Measurements from ENCODE around the gene LAMA2.

The LAMA2 gene

DNA sequence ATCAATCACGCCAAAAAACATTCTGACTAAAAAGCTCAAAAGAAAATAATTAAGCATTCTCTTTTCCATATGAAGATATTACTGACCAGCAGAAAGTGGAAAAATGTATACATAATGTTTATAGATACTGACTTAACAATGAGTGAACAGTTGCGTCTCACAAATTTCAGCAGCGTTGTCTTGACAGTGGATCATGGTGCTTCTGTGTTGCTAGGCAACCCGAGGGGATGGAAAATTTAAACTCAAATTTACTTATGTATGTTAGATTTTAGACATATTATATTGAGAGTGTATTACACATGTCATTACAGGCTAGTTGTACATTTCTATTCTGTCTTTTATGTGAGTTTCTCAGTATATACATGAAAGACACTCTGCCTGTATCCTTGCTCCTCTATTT is 110.2 kb downstream of the LAMA2 start:
- in situ Hi-C loops (cut with MboI; ENCODE audit: low pct_unique_long_range_greater_than_20kb, low sequenced_read_pairs): no loop called here
- no peak for DNase-seq

- DNase-seq: no peak
- in situ Hi-C loops (cut with MboI; ENCODE audit: low pct_unique_long_range_greater_than_20kb, low sequenced_read_pairs): no loop called here
Observed at GRCh38 chr6:128997880-128998279, 114.9 kb downstream of the LAMA2 start.

- no peak for DNase-seq
- in situ Hi-C loops (cut with MboI; ENCODE audit: low pct_unique_long_range_greater_than_20kb, low sequenced_read_pairs): no loop called here
Observed at GRCh38 chr6:129006724-129007514, 124.0 kb downstream of the LAMA2 start.

GRCh38 chr6:129007701-129008373 is 124.9 kb downstream of the LAMA2 start:
- DNase-seq: no peak
- in situ Hi-C loops (cut with MboI; ENCODE audit: low pct_unique_long_range_greater_than_20kb, low sequenced_read_pairs): no loop called here

DNA sequence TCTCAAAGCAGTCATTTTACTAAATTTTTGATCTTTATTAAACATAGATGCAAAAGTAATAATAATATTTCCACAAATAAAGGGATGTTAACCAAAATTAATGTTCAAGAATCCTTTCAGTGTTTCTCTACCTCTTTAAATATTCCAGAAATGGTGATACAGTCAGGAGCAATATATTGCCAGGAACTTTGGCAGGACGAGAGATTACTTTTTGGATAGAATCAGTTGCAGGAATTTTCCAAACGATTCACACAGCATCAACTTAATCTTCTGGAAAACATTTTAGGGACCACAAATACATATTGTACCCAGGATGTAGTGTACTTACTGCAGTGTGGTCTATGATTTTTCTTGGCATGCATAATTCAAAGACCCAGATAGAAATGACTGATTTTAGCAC is 125.7 kb downstream of the LAMA2 start:
- no peak for DNase-seq
- in situ Hi-C loops (cut with MboI; ENCODE audit: low pct_unique_long_range_greater_than_20kb, low sequenced_read_pairs): no loop called here

- DNase-seq: no peak
- in situ Hi-C loops (cut with MboI; ENCODE audit: low pct_unique_long_range_greater_than_20kb, low sequenced_read_pairs): no loop called here
Observed at GRCh38 chr6:129009851-129010250, 126.9 kb downstream of the LAMA2 start.

DNA sequence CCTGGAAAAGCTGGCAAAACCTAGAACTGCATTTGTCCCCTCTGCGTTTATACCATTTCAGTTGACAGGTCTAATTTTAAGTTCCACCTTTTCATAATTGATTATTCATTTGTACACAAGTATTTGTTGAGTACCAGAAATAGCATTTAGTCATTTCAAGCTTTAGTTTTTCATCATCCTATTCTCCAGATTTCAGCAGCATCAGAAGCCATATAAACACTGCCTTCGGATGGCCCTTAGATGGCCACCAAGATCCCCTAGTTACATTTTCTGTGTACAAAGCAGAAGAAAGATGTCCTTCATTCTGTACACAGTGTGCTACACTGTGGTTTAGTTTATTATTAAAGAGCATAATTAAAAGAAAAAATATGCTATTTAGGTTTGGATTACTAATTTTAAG is 131.4 kb downstream of the LAMA2 start:
- no peak for DNase-seq
- in situ Hi-C loops (cut with MboI; ENCODE audit: low pct_unique_long_range_greater_than_20kb, low sequenced_read_pairs): no loop called here

GRCh38 chr6:129015721-129016120 is 132.8 kb downstream of the LAMA2 start:
- no peak for DNase-seq
- in situ Hi-C loops (cut with MboI; ENCODE audit: low pct_unique_long_range_greater_than_20kb, low sequenced_read_pairs): no loop called here

GRCh38 chr6:129016844-129017243 is 133.9 kb downstream of the LAMA2 start:
- DNase-seq: no peak
- in situ Hi-C loops (cut with MboI; ENCODE audit: low pct_unique_long_range_greater_than_20kb, low sequenced_read_pairs): no loop called here

DNA sequence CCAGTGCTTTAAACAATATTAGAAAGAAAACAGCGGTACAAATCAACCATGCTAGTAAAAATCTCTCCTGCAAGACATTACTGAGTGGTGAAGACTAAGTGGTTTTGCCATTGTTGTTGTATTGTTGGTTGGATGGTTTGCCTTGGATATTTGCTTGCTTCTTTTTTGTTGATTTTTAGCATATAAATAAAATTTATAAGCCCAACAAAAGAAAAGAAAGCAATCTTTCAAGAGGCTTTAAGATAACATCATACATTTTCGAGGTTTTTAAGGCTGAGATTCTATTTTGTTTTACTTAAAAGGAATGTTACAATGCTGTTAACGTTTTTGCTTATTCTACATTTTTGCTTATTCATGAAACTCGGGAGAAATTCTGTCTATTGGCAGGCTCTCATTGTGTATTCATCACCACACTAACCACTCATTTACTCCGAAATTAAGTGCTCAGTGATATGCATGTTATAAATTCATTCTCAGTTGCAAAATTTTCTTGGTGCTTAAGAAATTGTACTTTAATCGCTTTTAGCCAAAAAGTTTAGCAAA is 139.1 kb downstream of the LAMA2 start:
- no peak for DNase-seq
- in situ Hi-C loops (cut with MboI; ENCODE audit: low pct_unique_long_range_greater_than_20kb, low sequenced_read_pairs): no loop called here

GRCh38 chr6:129026601-129027000 is 143.7 kb downstream of the LAMA2 start:
- no peak for DNase-seq
- in situ Hi-C loops (cut with MboI; ENCODE audit: low pct_unique_long_range_greater_than_20kb, low sequenced_read_pairs): no loop called here

DNA sequence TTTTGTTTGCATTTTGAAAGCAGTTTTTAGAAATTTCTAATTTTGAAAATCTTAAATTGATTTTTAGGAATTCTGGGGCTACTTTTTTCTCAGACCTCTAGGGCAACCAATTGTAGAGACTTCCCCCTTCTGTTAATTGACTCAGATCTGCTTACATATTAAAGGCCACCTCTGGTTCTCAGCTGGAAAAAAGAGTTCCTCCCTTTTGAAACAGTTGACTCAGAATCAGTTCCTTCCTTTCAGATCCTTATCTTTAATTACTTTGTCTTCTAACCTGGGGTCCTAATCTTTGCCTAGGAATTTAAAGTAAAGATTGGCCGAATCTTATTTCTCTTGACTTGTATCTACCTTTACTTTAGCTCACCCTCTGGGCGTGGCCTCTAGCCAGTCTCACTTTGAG is 146.8 kb downstream of the LAMA2 start:
- in situ Hi-C loops (cut with MboI; ENCODE audit: low pct_unique_long_range_greater_than_20kb, low sequenced_read_pairs): no loop called here
- no peak for DNase-seq

- in situ Hi-C loops (cut with MboI; ENCODE audit: low pct_unique_long_range_greater_than_20kb, low sequenced_read_pairs): no loop called here
- no peak for DNase-seq
Observed at GRCh38 chr6:129030215-129030614, 147.3 kb downstream of the LAMA2 start.

DNA sequence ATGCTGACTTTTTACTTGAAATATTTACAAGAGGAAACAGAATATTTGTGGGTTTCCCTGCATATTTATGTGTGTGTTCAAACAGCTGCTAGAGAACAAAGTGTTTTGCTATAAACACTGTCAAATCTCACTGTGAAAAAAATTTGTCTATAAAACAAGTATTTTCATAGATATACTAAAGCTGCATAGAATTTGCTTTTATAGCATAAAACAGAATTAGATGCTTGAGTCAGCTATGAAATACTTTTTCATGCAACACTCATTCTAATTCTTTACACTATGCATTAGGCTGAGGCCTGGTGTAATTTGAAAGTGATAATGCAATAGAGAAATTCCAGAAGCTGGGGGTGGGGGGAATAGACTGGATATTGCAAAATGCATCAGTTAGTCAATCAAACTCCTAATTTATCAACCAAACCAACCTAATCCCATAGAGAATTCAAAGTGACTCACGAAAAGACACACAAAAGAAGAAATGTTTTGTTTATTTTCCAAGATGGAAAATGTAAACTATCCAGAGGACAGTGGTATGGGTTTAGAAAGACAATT is 148.2 kb downstream of the LAMA2 start:
- no peak for DNase-seq
- in situ Hi-C loops (cut with MboI; ENCODE audit: low pct_unique_long_range_greater_than_20kb, low sequenced_read_pairs): no loop called here

DNA sequence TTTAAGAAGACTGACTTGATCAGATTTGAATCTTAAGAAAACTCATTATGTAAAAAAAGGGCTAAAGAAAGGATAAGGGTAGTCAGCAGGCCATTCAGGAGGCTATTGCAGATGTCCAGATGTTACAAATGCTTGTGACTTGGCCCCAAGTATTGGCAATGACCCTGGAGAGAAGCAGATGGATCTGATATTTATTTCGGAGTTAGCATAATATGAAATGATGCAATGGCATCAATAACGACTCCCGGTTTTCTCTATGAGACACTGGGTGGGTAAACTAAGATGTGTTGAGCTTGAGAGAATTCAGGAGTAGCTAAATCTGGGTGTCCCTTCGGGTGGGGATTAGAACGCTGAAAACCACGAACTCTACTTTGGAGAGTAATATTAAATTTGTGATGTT is 149.7 kb downstream of the LAMA2 start:
- in situ Hi-C loops (cut with MboI; ENCODE audit: low pct_unique_long_range_greater_than_20kb, low sequenced_read_pairs): no loop called here
- DNase-seq: no peak

- DNase-seq: no peak
- in situ Hi-C loops (cut with MboI; ENCODE audit: low pct_unique_long_range_greater_than_20kb, low sequenced_read_pairs): no loop called here
Observed at GRCh38 chr6:129033180-129033579, 150.2 kb downstream of the LAMA2 start.

- in situ Hi-C loops (cut with MboI; ENCODE audit: low pct_unique_long_range_greater_than_20kb, low sequenced_read_pairs): no loop called here
- no peak for DNase-seq
Observed at GRCh38 chr6:129033581-129033980, 150.6 kb downstream of the LAMA2 start.

DNA sequence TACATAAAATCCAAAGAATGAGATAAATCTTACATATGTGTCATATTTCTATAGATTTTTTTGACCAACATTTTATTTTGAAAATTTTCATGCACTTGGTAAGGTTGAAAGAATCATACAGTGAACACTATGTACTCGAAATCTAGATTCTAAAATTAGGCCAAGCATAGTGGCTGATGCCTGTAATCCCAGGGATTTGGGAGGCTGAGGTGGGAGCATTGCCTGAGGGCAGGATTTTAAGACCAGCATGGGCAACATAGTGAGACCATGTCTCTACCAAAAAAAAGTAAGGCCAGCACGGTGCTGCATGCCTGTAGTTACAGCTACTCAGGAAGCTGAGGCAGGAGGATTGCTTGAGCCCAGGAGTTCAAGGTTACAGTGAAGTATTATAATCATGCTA is 158.6 kb downstream of the LAMA2 start:
- in situ Hi-C loops (cut with MboI; ENCODE audit: low pct_unique_long_range_greater_than_20kb, low sequenced_read_pairs): no loop called here
- no peak for DNase-seq

GRCh38 chr6:129046526-129046925 is 163.6 kb downstream of the LAMA2 start:
- in situ Hi-C loops (cut with MboI; ENCODE audit: low pct_unique_long_range_greater_than_20kb, low sequenced_read_pairs): no loop called here
- DNase-seq: no peak

DNA sequence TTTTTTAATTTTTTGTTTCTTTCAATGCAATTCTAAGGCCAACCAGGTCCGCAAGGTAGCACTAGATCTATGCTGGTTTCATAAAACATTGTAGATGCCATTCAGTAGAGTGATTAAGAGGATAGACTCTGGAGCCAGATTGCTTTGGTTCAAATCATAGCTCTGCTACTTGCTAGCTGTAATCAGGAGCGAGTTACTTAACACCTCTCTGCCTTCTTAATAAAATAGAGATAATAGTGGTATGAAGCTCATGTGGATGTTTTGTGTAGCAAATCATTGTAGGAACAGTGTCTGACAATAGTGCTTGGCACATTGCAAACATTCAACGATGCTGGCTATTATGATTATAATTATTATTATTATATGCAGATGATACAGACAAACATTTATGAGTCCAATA is 164.9 kb downstream of the LAMA2 start:
- in situ Hi-C loops (cut with MboI; ENCODE audit: low pct_unique_long_range_greater_than_20kb, low sequenced_read_pairs): no loop called here

More for the DNA sequence above, 164.9 kb downstream of the LAMA2 start:
- no peak for DNase-seq
